IPS-11a (cell line): Measurements from ENCODE around the gene LMO1.

Experiments
- H3K4me3 ChIP-seq: one replicate; pipeline ENCODE4 v1.5.1; 2013; ENCODE audit warnings: low read depth, low read length, control low read depth

Gene LMO1

GRCh38 chr11:8263769-8264410 lies at the start of gene LMO1:
Gene LMO1 (minus strand): TSS chr11:8263878. CDS start chr11:8263362, 516 bp downstream.
- peak within 1 kb of the TSS; percentile 39 for H3K4me3 ChIP-seq

DNA sequence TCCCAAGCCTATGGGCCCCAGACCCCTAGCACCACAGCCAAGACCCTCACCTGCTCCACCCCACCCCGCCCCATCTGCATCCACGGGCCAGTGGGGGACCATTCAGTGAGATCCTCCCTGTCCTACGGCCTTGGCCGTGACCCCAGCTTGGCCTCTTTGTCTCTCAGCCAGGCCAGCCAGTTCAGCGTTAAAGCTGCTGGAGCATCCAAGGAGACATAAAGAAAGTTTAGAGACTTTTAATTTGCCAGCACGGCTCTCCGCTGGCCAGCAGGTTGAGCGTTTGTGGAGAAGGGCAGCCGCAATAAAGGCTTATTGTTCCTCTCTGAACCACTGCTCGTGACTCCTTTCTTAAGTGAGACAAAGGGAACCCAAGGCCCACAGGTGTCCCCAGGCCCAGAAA lies 49.3 kb upstream of the LMO1 start:
- no peak overlapping the region for H3K4me3 ChIP-seq

GRCh38 chr11:8311366-8311765 lies 47.7 kb upstream of the LMO1 start:
- no peak overlapping the region for H3K4me3 ChIP-seq

DNA sequence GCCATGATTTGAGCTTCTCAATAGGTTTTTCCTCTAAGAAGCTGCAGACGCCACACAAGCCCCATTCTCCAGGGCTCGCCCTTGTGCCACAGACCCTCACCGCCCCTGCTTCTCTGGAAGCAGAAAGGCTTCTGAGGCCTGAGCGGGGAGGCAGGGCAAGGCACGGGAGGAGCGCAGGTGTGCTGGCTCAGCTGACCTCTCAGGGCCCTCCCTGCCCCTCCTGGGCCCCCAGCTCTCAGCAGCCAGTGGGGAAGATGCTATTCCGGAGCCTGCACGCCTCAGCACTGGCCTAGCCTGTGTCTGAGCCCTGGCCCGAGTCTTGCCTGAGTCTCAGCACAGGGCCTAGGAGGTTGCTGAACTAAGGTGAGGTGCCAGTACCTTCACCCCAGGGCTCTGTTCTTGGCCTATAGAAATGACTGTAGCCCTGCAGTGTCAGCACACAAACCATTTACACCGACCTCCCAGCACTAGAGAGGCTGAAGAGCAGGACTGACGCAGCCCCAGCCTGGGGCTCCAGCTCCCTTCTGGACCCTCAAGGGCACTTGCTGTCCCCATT lies 47.1 kb upstream of the LMO1 start:
- H3K4me3 ChIP-seq = no peak overlapping the region

GRCh38 chr11:8309862-8310261 lies 46.2 kb upstream of the LMO1 start:
- H3K4me3 ChIP-seq = no peak overlapping the region

DNA sequence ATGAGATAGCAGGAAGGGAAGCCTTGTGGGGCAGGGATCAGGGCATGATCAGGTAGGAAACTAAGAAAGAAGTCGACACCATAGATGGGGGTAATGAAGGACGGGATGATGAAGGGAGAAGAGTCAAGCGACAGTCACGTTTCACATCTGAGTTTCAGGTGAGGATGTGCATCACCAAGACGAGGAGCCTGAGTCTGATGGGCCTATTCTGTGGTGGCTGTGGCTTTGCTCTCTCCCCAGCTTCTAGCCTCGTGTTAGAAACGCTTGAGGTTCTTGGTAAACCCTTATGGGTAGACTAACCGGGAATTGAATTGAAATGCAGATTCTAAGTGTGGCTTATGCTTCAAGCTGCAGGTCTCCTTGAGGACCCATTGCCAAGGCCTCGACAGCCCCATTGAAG lies 45.6 kb upstream of the LMO1 start:
- no peak overlapping the region for H3K4me3 ChIP-seq

GRCh38 chr11:8307601-8308000 lies 43.9 kb upstream of the LMO1 start:
- no peak overlapping the region for H3K4me3 ChIP-seq

DNA sequence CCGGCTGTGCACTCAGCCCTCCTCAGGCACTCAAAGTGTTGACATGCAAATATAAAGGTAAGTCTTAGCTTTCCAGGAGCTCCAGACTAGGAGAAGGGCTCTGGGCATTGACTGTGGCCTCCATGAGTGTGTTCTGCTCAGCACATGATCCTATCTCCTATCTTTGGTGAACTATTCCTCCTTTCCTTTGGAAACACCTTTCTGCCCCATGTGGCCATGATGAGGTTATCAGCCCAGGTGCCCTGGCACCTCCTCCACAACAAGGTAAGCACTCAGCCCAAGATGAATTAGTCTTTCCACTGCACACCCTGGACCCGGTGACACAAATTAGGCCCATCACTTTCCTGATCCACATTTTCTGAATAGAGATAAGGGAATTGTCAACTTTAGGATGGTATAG lies 37.9 kb upstream of the LMO1 start:
- H3K4me3 ChIP-seq = no peak overlapping the region

DNA sequence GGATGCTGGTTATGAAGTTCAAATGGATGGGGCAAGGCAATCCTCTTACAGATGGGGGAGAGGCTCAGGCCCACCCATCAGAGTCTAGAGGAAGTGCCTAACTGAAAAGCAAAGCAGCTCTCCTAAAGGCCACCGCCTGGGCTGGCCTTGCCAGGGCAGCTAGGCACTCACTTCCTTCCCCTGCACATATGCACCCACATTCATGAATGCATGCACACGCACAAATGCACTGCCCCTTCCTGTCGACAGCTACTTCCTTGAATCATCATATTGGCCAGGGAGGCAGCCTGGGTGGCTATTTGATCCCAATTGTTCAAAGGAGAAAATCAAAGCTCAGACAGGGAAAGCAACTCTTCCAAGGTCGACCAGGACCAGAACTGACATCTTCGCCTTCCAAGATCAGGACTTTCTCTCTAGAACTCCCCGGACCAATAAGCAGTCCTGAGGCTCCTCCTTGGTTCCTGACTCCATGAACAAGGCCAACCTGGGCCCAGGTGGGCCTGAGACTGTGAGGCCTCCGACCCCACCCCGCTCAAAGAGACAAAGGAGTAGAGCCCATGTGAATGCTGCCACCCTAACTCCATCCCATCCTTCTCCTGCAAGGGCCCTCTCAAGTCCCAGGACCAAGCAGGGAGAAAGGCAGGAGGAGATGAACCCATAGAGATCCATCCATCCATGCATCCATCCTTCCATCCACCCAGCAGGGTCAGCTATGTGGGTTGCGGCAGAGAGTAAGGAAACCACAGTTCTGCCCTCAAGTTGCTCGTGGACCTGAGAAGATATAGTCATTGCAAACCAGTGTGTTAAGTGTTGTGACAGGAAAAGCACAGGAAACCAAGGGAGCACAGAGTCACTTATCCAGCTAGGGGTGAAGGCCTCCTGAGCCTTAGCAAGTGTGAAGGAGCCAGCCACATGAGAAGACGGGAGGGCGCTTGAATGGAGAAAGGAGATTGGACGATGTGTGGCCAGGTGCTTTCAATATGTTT lies 35.4 kb upstream of the LMO1 start:
- H3K4me3 ChIP-seq = no peak overlapping the region

GRCh38 chr11:8297781-8298440 lies 34.2 kb upstream of the LMO1 start:
- H3K4me3 ChIP-seq = no peak overlapping the region

- H3K4me3 ChIP-seq = no peak overlapping the region
These were observed 33.2 kb upstream of the LMO1 start for GRCh38 chr11:8296872-8297271.

- H3K4me3 ChIP-seq = no peak overlapping the region
These were observed 32.5 kb upstream of the LMO1 start for GRCh38 chr11:8296038-8296649.

DNA sequence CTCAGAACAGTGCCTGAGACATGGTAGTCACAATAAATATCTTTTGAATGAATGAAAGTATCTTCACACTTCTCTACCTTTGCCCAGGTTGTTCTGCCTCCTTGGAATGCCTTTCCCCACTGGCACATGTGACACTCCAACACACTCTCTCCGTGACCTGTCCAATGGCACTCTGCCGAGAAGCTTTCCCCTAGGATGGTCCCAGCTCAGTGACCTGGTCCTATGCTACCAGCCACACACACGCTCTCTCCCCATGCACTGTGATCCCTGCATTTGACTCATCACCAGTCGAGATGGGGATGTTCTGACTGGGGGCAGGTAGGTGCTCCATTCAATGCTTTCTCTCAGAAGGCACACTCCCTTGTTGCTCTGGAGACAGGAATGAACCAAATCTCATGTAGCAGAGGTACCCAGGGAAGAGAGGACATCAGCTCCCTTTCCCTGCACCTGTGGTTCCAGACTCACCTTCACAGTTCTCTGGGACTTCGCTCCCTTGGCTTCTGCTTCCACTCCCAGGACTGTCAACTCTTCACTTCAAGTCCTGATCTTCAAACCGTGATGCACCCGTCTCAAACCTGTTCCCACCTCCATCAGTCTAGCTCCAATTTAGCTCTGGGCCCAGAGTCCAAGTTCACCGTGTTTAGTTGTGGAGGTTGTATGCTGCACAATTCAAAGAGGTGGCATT lies 30.7 kb upstream of the LMO1 start:
- H3K4me3 ChIP-seq = no peak overlapping the region

GRCh38 chr11:8293171-8293570 lies 29.5 kb upstream of the LMO1 start:
- no peak overlapping the region for H3K4me3 ChIP-seq

GRCh38 chr11:8292351-8292750 lies 28.7 kb upstream of the LMO1 start:
- no peak overlapping the region for H3K4me3 ChIP-seq

GRCh38 chr11:8291421-8292350 lies 28.0 kb upstream of the LMO1 start:
- H3K4me3 ChIP-seq = no peak overlapping the region

GRCh38 chr11:8290081-8290810 lies 26.6 kb upstream of the LMO1 start:
- no peak overlapping the region for H3K4me3 ChIP-seq

- no peak overlapping the region for H3K4me3 ChIP-seq
These were observed 25.8 kb upstream of the LMO1 start for GRCh38 chr11:8289492-8289918.
